Stomach (tissue), 9 donors: Measurements from ENCODE around the gene SMC2. TPM values are rescaled to one million over a fixed set of nuclear protein-coding genes. Genes with fewer than 3 reads are reported as not detected.
A peak's percentile ranks its signal among the peaks of the same experiment; 100 is the strongest.

Experiments used
- DNase-seq, 2 donors: peaks; one replicate each; pipeline versions ENCODE4 v3.0.0 to v3.0.0-alpha.2; 2013 to 2019
- H3K27ac ChIP-seq, 5 donors: fragments of 200-600 bp in 4 of 5; sonication (generic) in 4 of 5; one replicate each; pipeline ENCODE4 v1.5.1; 2013 to 2019; ENCODE audit warnings: mild to moderate bottlenecking in 1 of 5, moderate library complexity in 1 of 5
- H3K27me3 ChIP-seq, 3 donors: fragments of 200-600 bp; sonication (generic); one replicate each; pipeline ENCODE4 v1.5.1; 2017 to 2019; ENCODE audit warnings: mixed run types in 1 of 3
- H3K36me3 ChIP-seq, 4 donors: fragments of 200-600 bp; sonication (generic); 1 replicate in 3 of 4; 2 replicates in 1 of 4; pipeline ENCODE4 v1.5.1; 2016 to 2019
- H3K4me1 ChIP-seq, 4 donors: fragments of 200-600 bp; sonication (generic); one replicate each; pipeline ENCODE4 v1.5.1; 2016 to 2019
- H3K4me3 ChIP-seq, 4 donors: fragments of 200-600 bp; sonication (generic) in 3 of 4; one replicate each; pipeline ENCODE4 v1.5.1; 2016 to 2019; ENCODE audit warnings: mild to moderate bottlenecking in 1 of 4
- H3K9me3 ChIP-seq, 4 donors: fragments of 200-600 bp; sonication (generic); one replicate each; pipeline ENCODE4 v1.5.1; 2016 to 2019
- CTCF ChIP-seq, 7 experiments: fragments of 450-650 bp in 4 of 7; fragments of 200-600 bp in 3 of 7; sonication (generic) in 3 of 7; IDR thresholded peaks; one replicate each; pipeline ENCODE4 v1.5.1; 2016 to 2019; ENCODE audit warnings: antibody characterized with exemption in 7 of 7, control low read depth in 2 of 7, mild to moderate bottlenecking in 1 of 7
- EP300 ChIP-seq: sonication (generic); formaldehyde crosslinking; IDR thresholded peaks from one replicate; pipeline ENCODE4 v1.6.1; 2017; ENCODE audit warnings: antibody characterized with exemption
- POLR2A ChIP-seq, 4 donors: fragments of 450-650 bp; IDR thresholded peaks; one replicate each; pipeline ENCODE4 v1.6.1; 2016; ENCODE audit warnings: antibody characterized with exemption in 4 of 4, control low read depth in 2 of 4, mild to moderate bottlenecking in 1 of 4, moderate library complexity in 1 of 4
- POLR2AphosphoS5 ChIP-seq, 3 donors: sonication (generic); formaldehyde crosslinking; IDR thresholded peaks; one replicate each; pipeline ENCODE4 v1.6.1; 2016; ENCODE audit warnings: antibody characterized with exemption in 3 of 3
- WGBS, 5 donors: extraction: QIAGEN DNeasy Blood & Tissue Kit in 3 of 5; methylation state at CpG; one replicate each; pipeline versions ENCODE4 v1.1.5 to v1.1.7; 2013 to 2018; 5-methylcytosine and 5-hydroxymethylcytosine counted together
- intact Hi-C: fragments of 100-400 bp; cut with DNase I; formaldehyde crosslinking; loops from one replicate; pipeline ENCODE4 v1.15.1; 2023; ENCODE audit warnings: low total_unique reads
- polyA plus RNA-seq, 3 donors: library from polyadenylated mRNA; stranded (reverse); fragments of 200-250 nt; gene quantifications; one replicate each; pipeline ENCODE4 v1.2.3, GENCODE V29; 2013
- total RNA-seq, 5 donors: library from RNA; depleted of rRNA; stranded (reverse); fragments of >200 nt; gene quantifications; one replicate each; pipeline versions ENCODE4 v1.1.0 to v1.2.3, GENCODE V29; 2014 to 2016
- donor health status: healthy with polysubstance abuse.
- donor health status: Bipolar disorder and iron deficiency.
- donor health status: healthy.

SMC2 gene
- total and polyA plus RNA-seq, 8 donors = 1.4 to 16.0 (median 3.4) TPM

GRCh38 chr9:104087894-104088293, 6.2 kb upstream of the SMC2 start:
- WGBS, 5 donors = 86 to 93% (median 91%) methylated on average over 3 of the region's 3 CpGs

GRCh38 chr9:104088416-104088815, 5.7 kb upstream of the SMC2 start:
- Histone ChIP-seq H3K36me3 (no peaks in the 10 kb centered on the region), H3K4me1 (peaks cover 11 to 16% (median 15%) of the 10 kb centered on the region in 4 donors), H3K27me3 (no peaks in the 10 kb centered on the region), H3K27ac (no peak overlapping the region), H3K4me3 (no peak overlapping the region), H3K9me3 (no peaks in the 10 kb centered on the region)
- 53 to 71% (median 65%) methylated on average over 2 of the region's 2 CpGs for WGBS, 5 donors
- intact Hi-C loops = no loop called here
- no peak for DNase-seq
- no peak for TF ChIP-seq POLR2A (IDR thresholded peaks at IDR 0.05)
- TF ChIP-seq CTCF (IDR thresholded peaks at IDR 0.05) = no peak
- TF ChIP-seq EP300 = no peak
- TF ChIP-seq POLR2AphosphoS5 (IDR thresholded peaks at IDR 0.05) = no peak

More at GRCh38 chr9:104087894-104088293, 6.2 kb upstream of the SMC2 start:
- intact Hi-C loops = no loop called here
- no peaks in the 10 kb centered on the region for H3K36me3 ChIP-seq
- peaks cover 5 to 12% (median 10%) of the 10 kb centered on the region in 4 donors for H3K4me1 ChIP-seq
- TF ChIP-seq POLR2AphosphoS5 (IDR thresholded peaks at IDR 0.05) = no peak
- TF ChIP-seq CTCF (IDR thresholded peaks at IDR 0.05) = no peak
- H3K27ac ChIP-seq = no peak overlapping the region
- H3K4me3 ChIP-seq = no peak overlapping the region
- DNase-seq = no peak
- H3K9me3 ChIP-seq = no peaks in the 10 kb centered on the region
- no peaks in the 10 kb centered on the region for H3K27me3 ChIP-seq

GRCh38 chr9:104090578-104090977, 3.5 kb upstream of the SMC2 start:
- DNase-seq = no peak
- no peak for TF ChIP-seq EP300
- no peak for TF ChIP-seq CTCF (IDR thresholded peaks at IDR 0.05)
- TF ChIP-seq POLR2AphosphoS5 (IDR thresholded peaks at IDR 0.05) = no peak
- TF ChIP-seq POLR2A (IDR thresholded peaks at IDR 0.05) = no peak
- WGBS, 5 donors = 65 to 85% (median 81%) methylated on average over 2 of the region's 2 CpGs
- no peaks in the 10 kb centered on the region for H3K36me3 ChIP-seq
- peak overlapping the region in 2 of 5 donors; percentile 87 to 92 for H3K27ac ChIP-seq
- no peaks in the 10 kb centered on the region for H3K9me3 ChIP-seq
- H3K27me3 ChIP-seq = no peaks in the 10 kb centered on the region
- H3K4me1 ChIP-seq = peaks cover 14 to 28% (median 25%) of the 10 kb centered on the region in 4 donors
- intact Hi-C loops = no loop called here
- H3K4me3 ChIP-seq = no peak overlapping the region

- H3K27ac ChIP-seq = peak overlapping the region in 4 of 5 donors; percentile 39 to 92 (median 68)
- TF ChIP-seq EP300 (no peak), POLR2AphosphoS5 (IDR thresholded peaks at IDR 0.05) (no peak), POLR2A (IDR thresholded peaks at IDR 0.05) (no peak), CTCF (IDR thresholded peaks at IDR 0.05) (no peak)
- H3K27me3 ChIP-seq = no peaks in the 10 kb centered on the region
- intact Hi-C loops = no loop called here
- DNase-seq = peak in 1 of 2 donors; percentile 41
- WGBS, 5 donors = 56 to 80% (median 69%) methylated on average over 8 of the region's 8 CpGs
- H3K4me1 ChIP-seq = peaks cover 14 to 32% (median 26%) of the 10 kb centered on the region in 4 donors
- H3K36me3 ChIP-seq = no peaks in the 10 kb centered on the region
- H3K4me3 ChIP-seq = peak overlapping the region in 1 of 4 donors; percentile 16
- H3K9me3 ChIP-seq = no peaks in the 10 kb centered on the region
Measured at GRCh38 chr9:104091116-104091515, 3.0 kb upstream of the SMC2 start.
